ENCODE measurements around the gene TMEM178B. TPM values are rescaled to one million over a fixed set of nuclear protein-coding genes. Genes with fewer than 3 reads are reported as not detected.
"Not testable (repeated sequence)": the region's sequence is repeated elsewhere in the genome, so short reads cannot be mapped to it uniquely, and the experiment has no call there.

The TMEM178B gene
- total RNA-seq, 4 donors from 2014 or later = 1.3 to 1.8 (median 1.5) TPM

- Histone ChIP-seq H3K4me3 (peak overlapping the region; percentile 69 to 76 (median 71)), H3K27me3 (peaks cover 0 to 2% (median 0%) of the 10 kb centered on the region in 3 donors), H3K4me1 (peaks cover 14 to 45% of the 10 kb centered on the region in 2 donors), H3K36me3 (no peaks in the 10 kb centered on the region), H3K9me3 (no peaks in the 10 kb centered on the region), H3K27ac (peak overlapping the region; percentile 11 to 61 (median 30))
- TF ChIP-seq CTCF (IDR thresholded peaks at IDR 0.05 in 4 of 5, conservative IDR thresholded peaks at IDR 0.05 in 1 of 5) (no peak), POLR2A (IDR thresholded peaks at IDR 0.05) (no peak)
- in situ Hi-C loops (cut with MboI; ENCODE audit: low sequenced_read_pairs in 4 of 4) (no loop called here), intact Hi-C loops (cut with DNase I; ENCODE audit: low total_unique reads) (loop anchor here (5.0 to 10.0 kb wide), 2 partner anchors 152 to 570 kb away; partner anchors contain the start of gene BRAF)
- ATAC-seq (peak; percentile 17 to 30), DNase-seq (peak in 1 of 2 donors; percentile 17)
Measured at GRCh38 chr7:141074162-141074991, 513 bp downstream of the TMEM178B start.

DNA sequence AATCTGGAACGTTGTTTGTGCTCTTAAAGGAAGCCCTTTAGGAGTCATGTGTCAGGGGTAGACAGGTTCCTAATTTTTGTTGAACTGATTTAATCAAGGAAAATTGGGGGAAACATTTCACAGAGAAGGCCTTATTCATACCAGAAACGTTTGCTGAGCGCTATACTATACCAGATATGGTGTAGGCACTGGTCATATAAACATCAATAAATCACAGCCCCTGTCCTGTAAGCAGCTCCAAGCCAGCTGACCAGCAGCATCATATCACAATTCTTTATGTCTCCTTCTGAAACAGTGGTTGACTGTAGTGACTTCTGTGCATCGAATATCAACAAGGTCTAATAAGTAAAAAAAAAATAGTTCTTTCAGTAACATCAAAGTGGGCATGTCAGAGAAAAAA, 1.1 kb downstream of the TMEM178B start:
- no peak for TF ChIP-seq CTCF (IDR thresholded peaks at IDR 0.05 in 4 of 5, conservative IDR thresholded peaks at IDR 0.05 in 1 of 5)
- no peak for TF ChIP-seq POLR2A (IDR thresholded peaks at IDR 0.05)
- Histone ChIP-seq H3K4me3 (peak overlapping the region; percentile 69 to 76 (median 71)), H3K27ac (no peak overlapping the region), H3K9me3 (no peaks in the 10 kb centered on the region), H3K36me3 (no peaks in the 10 kb centered on the region), H3K27me3 (no peaks in the 10 kb centered on the region), H3K4me1 (peaks cover 14 to 45% of the 10 kb centered on the region in 2 donors)
- DNase-seq (no peak), ATAC-seq (no peak)
- in situ Hi-C loops (cut with MboI; ENCODE audit: low sequenced_read_pairs in 4 of 4) (no loop called here), intact Hi-C loops (cut with DNase I; ENCODE audit: low total_unique reads) (loop anchor here (5.0 to 10.0 kb wide), 2 partner anchors 153 to 570 kb away; partner anchors contain the start of gene BRAF)

- peaks cover 14 to 38% of the 10 kb centered on the region in 2 donors for H3K4me1 ChIP-seq
- H3K36me3 ChIP-seq = no peaks in the 10 kb centered on the region
- intact Hi-C loops (cut with DNase I; ENCODE audit: low total_unique reads) (loop anchor here (10.0 kb wide), 1 partner anchor 568 kb away; no protein-coding TSS in a partner anchor), in situ Hi-C loops (cut with MboI; ENCODE audit: low sequenced_read_pairs in 4 of 4) (no loop called here)
- ATAC-seq (no peak), DNase-seq (no peak)
- H3K27me3 ChIP-seq = no peaks in the 10 kb centered on the region
- no peaks in the 10 kb centered on the region for H3K9me3 ChIP-seq
- TF ChIP-seq CTCF (IDR thresholded peaks at IDR 0.05 in 4 of 5, conservative IDR thresholded peaks at IDR 0.05 in 1 of 5) (no peak), POLR2A (IDR thresholded peaks at IDR 0.05) (no peak)
- H3K27ac ChIP-seq = no peak overlapping the region
- H3K4me3 ChIP-seq = no peak overlapping the region
Measured at GRCh38 chr7:141076377-141076776, 2.5 kb downstream of the TMEM178B start.

- no peak for TF ChIP-seq CTCF (IDR thresholded peaks at IDR 0.05 in 4 of 5, conservative IDR thresholded peaks at IDR 0.05 in 1 of 5)
- no peak for TF ChIP-seq POLR2A (IDR thresholded peaks at IDR 0.05)
- Histone ChIP-seq H3K9me3 (no peaks in the 10 kb centered on the region), H3K4me1 (peaks cover 14 to 18% of the 10 kb centered on the region in 2 donors), H3K27ac (no peak overlapping the region), H3K36me3 (no peaks in the 10 kb centered on the region), H3K27me3 (no peaks in the 10 kb centered on the region), H3K4me3 (no peak overlapping the region)
- in situ Hi-C loops (cut with MboI; ENCODE audit: low sequenced_read_pairs in 4 of 4) (no loop called here), intact Hi-C loops (cut with DNase I; ENCODE audit: low total_unique reads) (loop anchor here (10.0 kb wide), 1 partner anchor 566 kb away; no protein-coding TSS in a partner anchor)
- DNase-seq (no peak), ATAC-seq (no peak)
Measured at GRCh38 chr7:141079219-141079618, 5.4 kb downstream of the TMEM178B start.

- in situ Hi-C loops (cut with MboI; ENCODE audit: low sequenced_read_pairs in 4 of 4); DNase-seq; ATAC-seq: not testable (repeated sequence)
Measured at GRCh38 chr7:141089490-141089889, 15.6 kb downstream of the TMEM178B start.

More at GRCh38 chr7:141089490-141089889, 15.6 kb downstream of the TMEM178B start:
- H3K27ac ChIP-seq; H3K4me3 ChIP-seq; H3K36me3 ChIP-seq; intact Hi-C loops (cut with DNase I; ENCODE audit: low total_unique reads); H3K4me1 ChIP-seq; H3K9me3 ChIP-seq; H3K27me3 ChIP-seq: not testable (repeated sequence)
